IMR-90 (cell line): ENCODE data around the gene OR51E1.

Experiments used
- BHLHE40 ChIP-seq: fragments of 150-350 bp; IDR thresholded peaks from 2 replicates; pipeline ENCODE4 v1.6.1; 2016; ENCODE audit warnings: mild to moderate bottlenecking, low read depth, low read length
- CEBPB ChIP-seq: IDR thresholded peaks from 2 replicates; pipeline ENCODE4 v1.6.1; 2012; ENCODE audit warnings: low read depth, low read length, improper control_type of control experiment
- CTCF ChIP-seq: conservative IDR thresholded peaks from 2 replicates; pipeline ENCODE4 v1.5.1; 2012; ENCODE audit warnings: mild to moderate bottlenecking, low read depth, low read length, improper control_type of control experiment
- ELK1 ChIP-seq: fragments of 150-350 bp; IDR thresholded peaks from 2 replicates; pipeline ENCODE4 v1.6.1; 2016; ENCODE audit warnings: low read depth, mild to moderate bottlenecking, low read length, moderate library complexity, borderline replicate concordance
- FOS ChIP-seq: fragments of 150-350 bp; IDR thresholded peaks from 2 replicates; pipeline ENCODE4 v1.6.1; 2016; ENCODE audit warnings: low read depth, low read length
- MAFK ChIP-seq: IDR thresholded peaks from 2 replicates; pipeline ENCODE4 v1.6.1; 2012; ENCODE audit warnings: low read depth, low read length, improper control_type of control experiment
- MAZ ChIP-seq: IDR thresholded peaks from 2 replicates; pipeline ENCODE4 v1.6.1; 2012; ENCODE audit warnings: low read depth, mild to moderate bottlenecking, low read length, improper control_type of control experiment, moderate library complexity, borderline replicate concordance
- POLR2A ChIP-seq: IDR thresholded peaks from 2 replicates; pipeline ENCODE4 v1.6.1; 2012; ENCODE audit warnings: mild to moderate bottlenecking, low read depth, low read length
- RAD21 ChIP-seq: IDR thresholded peaks from 2 replicates; pipeline ENCODE4 v1.6.1; 2012; ENCODE audit warnings: low read length, improper control_type of control experiment
- RCOR1 ChIP-seq: IDR thresholded peaks from 2 replicates; pipeline ENCODE4 v1.6.1; 2012; ENCODE audit warnings: mild to moderate bottlenecking, low read length, improper control_type of control experiment; ENCODE audit not compliant: insufficient replicate concordance
- RFX5 ChIP-seq: IDR thresholded peaks from 2 replicates; pipeline ENCODE4 v1.8.0; 2012; ENCODE audit warnings: low read depth, mild to moderate bottlenecking, low read length, moderate library complexity
- USF2 ChIP-seq: fragments of 150-350 bp; IDR thresholded peaks from 2 replicates; pipeline ENCODE4 v1.6.1; 2017; ENCODE audit warnings: mild to moderate bottlenecking, antibody characterized with exemption, low read length, low read depth

DNA sequence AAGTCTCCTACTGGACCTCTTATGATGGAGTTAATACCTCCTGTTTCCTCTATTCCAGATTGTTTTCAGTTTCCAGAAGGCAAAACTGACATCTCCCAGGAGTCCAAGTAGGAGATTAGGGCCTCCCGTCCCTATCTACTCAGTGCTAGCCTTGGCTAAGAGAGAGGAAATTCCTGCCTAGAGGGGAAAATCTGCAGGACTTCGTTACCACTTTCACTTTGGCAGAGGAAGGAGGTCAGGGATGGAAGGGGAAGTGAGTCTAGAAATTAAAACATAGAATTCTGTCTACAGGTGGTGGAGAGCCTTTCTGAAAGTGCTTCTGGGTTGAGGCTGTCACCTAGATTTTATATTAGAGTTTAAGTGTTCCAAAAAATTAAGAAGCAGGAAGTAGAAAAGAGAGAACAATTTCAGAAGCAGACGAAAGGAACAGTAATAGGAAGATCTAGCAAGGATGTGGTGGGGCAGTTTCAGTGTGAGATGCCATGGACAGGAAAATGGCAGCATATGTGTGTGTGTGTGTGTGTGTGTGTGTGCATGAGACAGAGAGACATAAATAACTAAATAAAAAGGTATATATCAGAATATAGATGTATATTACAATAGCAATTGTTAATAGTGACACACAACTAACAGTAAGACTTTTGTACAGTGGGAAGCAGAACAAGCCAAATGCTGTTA, 33.4 kb upstream of the OR51E1 start:
- TF ChIP-seq MAZ (no peak), POLR2A (no peak), CTCF (no peak), RAD21 (no peak), RCOR1 (no peak), BHLHE40 (no peak), MAFK (no peak), USF2 (no peak), RFX5 (no peak), FOS (no peak), CEBPB (no peak), ELK1 (no peak)
